ENCODE measurements around the gene ZCCHC24.

ZCCHC24 gene

DNA sequence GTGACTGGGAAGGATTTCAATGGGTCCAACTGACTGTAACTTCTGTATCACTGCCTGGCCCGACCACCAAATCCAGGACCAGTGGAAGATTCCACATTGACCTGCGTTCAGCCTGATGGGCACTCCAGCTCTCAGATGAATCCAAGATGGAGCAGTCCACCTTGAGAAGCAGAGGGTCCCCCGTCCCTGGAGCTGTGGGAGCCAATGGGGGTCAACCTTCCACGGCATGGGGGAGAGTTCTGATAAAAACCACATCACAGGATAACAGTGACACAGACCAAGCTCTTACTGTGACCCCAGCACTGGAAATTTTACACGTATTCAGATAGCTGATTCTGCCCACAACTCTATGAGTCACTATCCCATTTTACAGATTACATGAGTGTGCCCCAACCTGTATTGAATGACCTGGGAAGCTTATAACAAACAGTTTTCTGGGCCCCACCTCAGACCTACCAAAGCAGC is 11.2 kb downstream of the ZCCHC24 start:
- no peak for DNase-seq (ENCODE audit: extremely low spot score, insufficient read length, low read depth)
- FAIRE-seq = no peak

DNA sequence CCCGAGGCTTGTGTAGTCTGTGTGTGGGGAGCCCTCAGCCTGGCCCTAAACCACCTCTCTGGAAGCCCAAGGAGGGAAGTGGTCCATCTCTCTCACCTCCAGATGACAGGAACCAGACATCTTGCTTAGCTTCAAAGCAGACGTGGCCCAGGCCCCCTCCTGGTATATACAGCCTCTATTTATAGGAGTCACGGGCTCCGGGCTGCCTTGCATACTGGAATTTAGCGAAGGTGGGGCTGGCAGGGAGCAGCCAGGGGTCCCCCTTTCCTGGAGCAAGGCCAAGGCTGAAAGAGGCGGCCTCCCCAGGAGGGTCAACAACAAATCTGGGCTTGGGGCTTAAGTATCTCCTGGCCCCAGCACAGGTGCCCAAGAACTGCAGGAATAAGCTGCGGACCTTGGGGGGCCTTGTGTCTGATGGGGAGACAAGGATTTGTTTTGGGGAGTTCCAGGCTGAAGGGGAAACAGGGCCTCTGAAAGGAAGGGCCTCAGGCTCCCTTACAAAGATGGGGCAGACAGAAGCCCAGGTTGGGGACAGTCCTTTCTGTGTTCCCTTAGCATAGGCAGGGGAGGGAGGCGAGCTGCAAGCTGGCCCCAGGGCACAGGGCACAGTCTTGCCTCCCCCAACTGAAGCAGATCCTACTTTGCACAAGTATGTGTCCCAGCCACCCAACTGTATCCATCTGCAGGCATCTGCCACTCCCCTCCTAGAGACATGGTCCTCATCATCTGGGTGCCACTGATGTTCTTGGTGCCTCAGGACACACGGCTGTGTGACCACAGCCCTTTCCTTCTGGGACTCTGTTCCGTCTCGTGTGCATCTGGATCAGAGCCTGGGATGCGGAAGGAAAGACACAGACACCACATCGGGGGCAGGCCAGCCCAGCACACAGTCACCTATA is 11.9 kb downstream of the ZCCHC24 start:
- FAIRE-seq (no peak), DNase-seq (ENCODE audit: extremely low spot score, insufficient read length, low read depth) (no peak)

DNA sequence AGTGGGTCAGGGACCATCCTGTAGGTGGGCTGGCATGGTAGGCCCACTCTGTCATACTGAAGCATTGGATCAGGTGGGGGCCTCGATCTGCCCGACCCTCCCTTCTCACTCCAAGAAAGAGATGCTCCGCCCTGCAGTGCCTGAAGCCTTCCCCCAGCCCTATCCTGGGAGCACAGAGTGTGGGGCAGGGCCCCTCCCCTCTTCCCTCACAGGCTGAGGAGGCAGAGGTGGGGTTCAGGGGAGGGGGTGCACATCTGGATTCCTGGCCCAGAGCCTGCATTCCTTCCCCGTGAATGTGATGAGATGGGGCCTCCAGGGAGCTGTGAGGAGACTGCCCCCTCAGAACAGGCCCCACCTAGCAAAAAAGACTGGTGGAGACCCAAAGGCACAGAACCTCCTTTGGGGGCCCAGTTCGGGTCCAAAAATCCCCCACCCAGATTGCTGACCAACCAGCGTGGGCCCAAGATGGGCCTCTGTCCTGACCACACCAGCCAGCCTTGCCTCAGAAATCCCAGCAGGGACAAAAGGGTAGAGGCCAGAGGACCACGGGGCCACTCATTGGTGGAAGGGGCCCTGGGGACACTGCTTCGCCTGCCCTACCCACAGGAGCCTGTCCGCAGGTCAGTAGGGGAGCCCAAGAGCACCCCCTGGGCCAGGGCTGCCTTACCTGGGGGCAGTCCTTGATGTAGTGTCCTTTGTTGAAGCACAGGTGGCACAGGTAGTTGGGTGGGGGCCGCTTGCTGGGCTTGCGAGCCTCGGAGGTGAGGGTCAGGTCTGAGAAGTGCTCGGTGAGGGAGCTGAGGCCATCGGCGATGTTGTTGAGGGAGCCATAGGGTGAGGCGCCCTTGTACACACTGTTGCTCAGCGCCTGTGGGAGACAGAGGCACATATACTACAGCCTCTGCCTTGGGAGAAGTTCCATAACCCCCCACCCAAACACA is 13.3 kb downstream of the ZCCHC24 start:
- FAIRE-seq (no peak), DNase-seq (ENCODE audit: extremely low spot score, insufficient read length, low read depth) (no peak)

DNA sequence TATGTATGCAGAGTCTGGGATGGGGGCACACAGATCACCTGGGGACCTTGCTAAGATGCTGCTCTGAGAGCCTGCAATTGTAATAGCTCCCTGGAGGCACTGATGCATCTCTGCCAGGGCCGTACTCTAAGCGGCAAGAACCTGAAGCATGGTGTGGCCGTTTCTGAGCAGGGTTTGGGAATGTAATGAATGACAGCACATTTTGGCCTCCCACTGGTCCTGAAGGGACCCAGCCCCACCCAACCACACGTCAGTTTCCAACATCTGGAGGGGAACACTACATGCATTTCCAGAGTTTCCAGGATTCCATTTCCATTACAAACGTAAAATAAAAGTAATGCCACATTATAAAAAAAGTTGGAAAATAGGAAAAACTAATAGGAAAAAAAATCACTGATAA is 14.0 kb downstream of the ZCCHC24 start:
- FAIRE-seq = no peak

DNA sequence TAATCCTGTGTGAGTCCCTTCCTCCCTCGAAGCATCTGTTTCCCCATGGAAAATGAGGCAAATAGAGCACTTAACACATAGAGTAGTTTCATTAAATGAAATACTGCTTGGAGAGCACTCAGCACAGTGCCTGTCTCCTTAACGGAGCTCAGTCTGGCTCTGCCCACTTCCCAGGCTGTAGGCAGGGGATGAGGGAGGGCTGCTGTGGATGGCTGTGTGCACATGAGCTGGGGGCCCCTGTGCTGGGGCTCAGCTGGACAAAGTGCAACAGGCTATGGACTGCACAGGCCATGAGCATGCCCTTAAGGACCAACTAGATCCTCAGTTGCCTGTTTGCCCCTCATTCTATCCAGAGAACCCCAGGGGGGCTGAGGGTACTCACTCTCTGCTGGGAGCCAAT is 14.5 kb downstream of the ZCCHC24 start:
- FAIRE-seq (no peak), DNase-seq (ENCODE audit: extremely low spot score, insufficient read length, low read depth) (no peak)

More for the DNA sequence above, 14.0 kb downstream of the ZCCHC24 start:
- DNase-seq (ENCODE audit: extremely low spot score, insufficient read length, low read depth) = no peak

DNA sequence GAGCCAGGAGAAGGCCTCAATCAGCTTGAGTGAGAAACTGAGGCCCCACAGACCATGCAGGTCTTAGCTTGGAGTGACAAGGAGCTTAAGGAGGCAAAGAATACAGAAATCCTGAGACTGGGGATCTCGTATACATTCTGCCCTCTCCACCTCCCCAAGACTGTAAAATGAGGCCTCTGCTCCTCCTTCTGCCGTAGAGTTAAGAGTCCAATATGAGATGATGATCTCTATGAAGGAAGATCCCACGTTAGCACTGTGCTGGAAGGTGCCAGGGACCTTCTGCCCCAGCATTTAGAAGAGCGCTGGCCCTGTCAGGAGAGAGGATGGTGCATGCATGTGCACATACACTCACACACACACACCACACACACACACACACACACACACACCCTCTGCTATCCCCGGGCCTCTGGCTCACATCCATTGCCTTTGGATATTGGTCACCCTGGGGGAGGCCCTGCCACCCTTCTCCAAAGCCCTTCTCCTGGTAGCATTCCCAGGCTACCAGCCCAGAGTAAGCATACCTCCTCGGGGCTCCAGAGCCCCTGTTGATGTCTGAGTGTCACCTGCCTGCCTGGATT is 15.0 kb downstream of the ZCCHC24 start:
- FAIRE-seq (no peak), DNase-seq (ENCODE audit: extremely low spot score, insufficient read length, low read depth) (no peak)

DNA sequence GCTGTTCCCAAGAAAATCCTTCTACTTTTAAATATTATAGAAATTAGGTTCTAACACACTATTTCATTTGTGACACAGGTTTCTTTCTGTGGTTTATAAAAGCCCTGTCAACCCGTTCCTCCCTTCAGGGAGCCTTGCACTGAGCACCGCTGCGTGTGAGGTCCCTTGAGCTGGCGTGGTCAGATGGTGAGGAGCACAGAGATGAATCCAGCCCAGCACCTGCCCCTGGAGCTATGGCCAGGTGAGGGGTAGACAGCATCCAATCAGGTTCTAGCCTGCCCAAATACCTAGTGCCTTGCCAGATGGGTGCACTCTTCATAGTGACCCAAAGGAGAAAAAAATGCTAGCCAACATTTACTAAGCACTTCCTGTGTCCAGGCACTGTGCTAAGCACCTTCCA is 15.7 kb downstream of the ZCCHC24 start:
- DNase-seq (ENCODE audit: extremely low spot score, insufficient read length, low read depth) = no peak
- FAIRE-seq = no peak

- DNase-seq (ENCODE audit: extremely low spot score, insufficient read length, low read depth) (no peak), FAIRE-seq (no peak)
Measured at GRCh38 chr10:79427965-79428364, 17.5 kb downstream of the ZCCHC24 start.

- no peak for FAIRE-seq
- no peak for DNase-seq (ENCODE audit: extremely low spot score, insufficient read length, low read depth)
Measured at GRCh38 chr10:79425074-79425532, 20.3 kb downstream of the ZCCHC24 start.

GRCh38 chr10:79424221-79425073 is 21.0 kb downstream of the ZCCHC24 start:
- FAIRE-seq (no peak), DNase-seq (ENCODE audit: extremely low spot score, insufficient read length, low read depth) (no peak)

DNA sequence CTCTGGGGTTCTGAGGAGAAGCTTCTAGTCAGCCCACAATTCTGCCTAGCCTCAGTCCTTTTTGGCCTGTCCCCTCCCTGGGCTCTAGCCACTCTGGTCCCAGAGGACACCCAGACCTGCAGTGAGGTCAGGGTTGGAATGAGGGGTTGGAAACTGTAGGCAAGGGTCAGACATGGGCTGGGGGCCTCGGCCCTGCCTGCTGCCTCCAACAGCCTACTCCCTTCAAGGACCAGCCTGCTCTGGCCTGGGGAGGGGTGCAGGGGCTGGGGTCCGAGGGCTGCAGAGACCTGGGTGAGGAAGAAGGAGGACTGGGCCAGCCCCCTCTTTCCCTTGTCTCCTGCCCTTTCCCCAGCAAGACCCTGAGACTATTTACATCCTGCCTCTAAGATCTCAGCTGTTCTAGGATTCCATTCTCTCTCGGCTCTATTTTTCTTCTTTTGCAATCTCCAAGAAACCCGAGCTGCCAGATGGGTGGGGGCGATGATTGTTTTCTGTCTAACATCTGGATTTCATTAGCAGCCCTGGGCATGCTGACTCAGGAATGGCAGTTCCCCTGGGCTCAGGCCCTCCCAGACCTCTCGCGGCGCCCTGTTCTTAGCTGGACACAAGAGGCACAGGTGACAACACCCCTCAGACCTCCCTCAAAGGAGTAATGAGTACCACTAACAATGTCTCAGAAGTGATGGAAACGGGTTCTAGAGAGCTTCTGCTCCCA is 23.1 kb downstream of the ZCCHC24 start:
- DNase-seq (ENCODE audit: extremely low spot score, insufficient read length, low read depth) = no peak
- no peak for FAIRE-seq

DNA sequence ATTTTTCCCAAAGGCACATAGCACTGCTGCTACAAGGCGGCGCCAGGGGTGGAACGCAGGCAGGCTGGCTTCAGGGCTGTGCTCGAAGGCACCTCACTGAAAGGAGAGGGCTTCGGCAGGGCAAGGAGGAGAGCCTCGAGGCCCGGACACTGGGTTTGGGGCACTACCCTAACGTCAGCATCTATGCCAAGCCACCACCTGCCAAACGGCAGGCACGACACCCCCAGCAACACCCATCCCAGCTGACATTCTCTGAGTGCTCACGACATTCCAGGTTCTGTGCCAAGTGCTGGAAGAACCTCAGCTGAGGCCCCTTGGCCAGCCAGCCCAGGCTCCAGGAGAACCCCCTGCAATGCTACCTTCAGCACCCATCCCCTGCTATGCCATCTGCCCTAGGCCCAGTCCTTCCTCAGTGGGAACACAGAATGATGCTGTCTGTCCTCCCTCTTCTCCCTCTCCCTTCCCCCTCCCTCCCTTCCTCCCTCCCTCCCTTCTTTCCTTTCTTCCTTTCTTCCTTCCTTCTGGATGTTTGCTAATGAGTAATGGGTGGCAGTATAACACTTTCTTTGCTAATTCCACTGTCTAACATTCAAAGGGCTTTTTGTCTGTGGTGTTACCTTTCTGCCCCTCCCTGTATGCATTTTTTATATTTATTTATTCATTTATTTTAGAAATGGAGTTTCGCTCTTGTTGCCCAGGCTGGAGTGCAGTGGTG is 24.3 kb downstream of the ZCCHC24 start:
- DNase-seq (ENCODE audit: extremely low spot score, insufficient read length, low read depth) (no peak), FAIRE-seq (no peak)

DNA sequence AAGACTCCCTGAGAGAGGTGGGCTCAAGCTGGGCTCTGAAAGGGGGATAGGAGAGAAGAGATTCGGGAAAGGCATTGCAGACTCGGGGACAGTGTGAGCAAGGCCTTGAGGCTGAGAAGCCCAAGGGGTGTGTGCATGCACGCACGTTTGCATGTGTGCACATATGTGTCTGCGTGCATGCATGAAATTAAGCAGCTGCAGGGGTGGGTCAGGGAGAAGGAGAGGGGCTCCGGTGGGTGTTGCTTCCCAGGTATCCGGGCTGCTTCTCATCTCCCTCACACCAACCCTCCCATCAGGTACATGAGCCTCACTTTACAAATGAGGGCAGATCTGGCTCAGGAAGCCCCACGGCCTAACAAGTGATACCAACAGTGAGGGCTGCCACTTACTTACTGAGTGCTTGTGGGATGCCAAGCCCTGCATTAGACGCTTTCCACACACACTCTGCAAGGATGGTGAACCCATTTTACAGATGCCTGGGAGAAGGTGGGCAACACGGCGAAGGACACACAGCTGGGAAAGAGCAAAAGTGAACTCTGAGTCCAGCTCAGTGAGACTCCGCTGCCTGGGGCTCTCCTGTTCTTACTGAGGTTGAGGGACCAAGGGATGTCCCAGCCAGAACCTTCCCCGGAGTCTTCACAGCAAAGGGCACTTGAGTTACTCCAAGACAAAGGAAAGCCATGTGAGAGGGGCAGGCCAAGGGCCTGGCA is 26.4 kb downstream of the ZCCHC24 start:
- DNase-seq (ENCODE audit: extremely low spot score, insufficient read length, low read depth) (no peak), FAIRE-seq (no peak)

DNA sequence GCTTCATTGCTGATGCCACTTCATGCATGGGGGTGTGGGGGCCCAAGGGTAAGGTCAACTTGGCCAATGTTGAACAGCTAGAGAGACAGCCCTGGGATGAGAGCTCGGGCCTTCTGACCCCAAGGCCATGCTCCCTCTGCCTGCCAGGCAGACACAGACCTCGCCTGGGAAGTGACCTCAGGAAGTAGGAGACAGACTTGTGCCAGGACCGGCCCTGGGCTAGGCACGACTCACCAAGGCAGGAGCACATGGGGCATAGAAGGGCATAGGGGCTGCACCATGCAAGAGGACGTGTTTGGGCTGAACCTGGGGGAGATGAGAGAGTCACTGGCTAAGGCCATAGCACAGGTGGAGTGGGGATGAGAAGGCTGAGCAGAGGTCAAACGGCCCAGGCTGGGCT is 27.1 kb downstream of the ZCCHC24 start:
- no peak for FAIRE-seq
- DNase-seq (ENCODE audit: extremely low spot score, insufficient read length, low read depth) = no peak

DNA sequence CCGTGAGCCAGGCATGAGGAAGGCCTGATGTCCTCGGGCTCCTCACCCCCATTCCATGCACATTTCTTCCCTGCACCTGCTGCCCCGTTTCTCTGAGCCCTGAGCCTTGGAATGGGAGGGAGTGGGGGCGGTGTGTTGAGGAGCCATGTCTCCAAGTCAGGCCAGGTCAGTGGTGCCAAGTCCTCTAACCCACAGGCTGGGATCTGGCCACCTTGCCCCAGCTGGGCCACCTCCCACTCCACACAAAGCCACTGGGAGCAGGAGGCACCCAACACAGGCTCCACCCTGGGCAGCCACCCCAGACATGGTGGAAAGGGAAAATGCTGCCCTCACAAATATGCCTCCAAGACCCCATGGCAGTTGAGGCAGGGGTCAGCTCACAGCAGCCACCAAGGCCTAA is 27.7 kb downstream of the ZCCHC24 start:
- no peak for DNase-seq (ENCODE audit: extremely low spot score, insufficient read length, low read depth)
- FAIRE-seq = no peak

GRCh38 chr10:79417266-79417665 is 28.2 kb downstream of the ZCCHC24 start:
- no peak for FAIRE-seq
- DNase-seq (ENCODE audit: extremely low spot score, insufficient read length, low read depth) = no peak

DNA sequence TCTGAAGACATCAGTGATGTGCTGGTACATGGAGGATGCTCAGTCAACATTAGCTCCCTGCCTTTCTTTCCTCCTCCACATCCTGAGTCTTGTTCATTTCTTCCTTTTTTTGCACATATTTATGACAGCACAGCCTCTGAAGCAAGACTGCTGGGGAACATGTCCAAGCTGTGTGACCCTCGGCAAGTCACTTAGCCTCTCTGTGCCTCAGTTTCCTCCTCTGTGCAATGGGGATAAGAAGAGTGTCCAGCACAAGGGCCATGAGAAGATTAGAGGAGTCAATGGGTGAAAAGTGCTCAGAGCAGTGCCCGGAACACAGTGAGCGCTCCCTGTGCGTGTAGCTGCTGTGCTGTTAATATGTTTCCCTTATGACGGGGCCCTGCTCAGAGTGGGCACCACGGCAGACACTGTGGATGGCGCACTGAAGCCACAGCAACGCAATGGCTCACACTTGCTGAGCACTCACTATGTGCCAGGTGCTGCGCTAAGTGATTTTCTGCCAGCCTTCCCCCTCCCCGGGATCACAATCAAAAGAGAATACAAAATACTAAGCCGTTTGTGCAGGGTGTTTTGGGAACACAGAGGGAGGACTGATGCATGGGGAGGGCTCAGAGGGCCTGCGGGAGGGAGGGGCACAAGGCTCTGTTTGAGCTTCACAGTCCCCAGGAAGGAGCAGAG is 28.7 kb downstream of the ZCCHC24 start:
- FAIRE-seq (no peak), DNase-seq (ENCODE audit: extremely low spot score, insufficient read length, low read depth) (no peak)
